Nephron progenitor cell (in vitro differentiated cells): Measurements from ENCODE around the gene PAPSS1.
A peak's percentile ranks its signal among the peaks of the same experiment; 100 is the strongest.

ENCODE experiments used
- DNase-seq: peaks from one replicate; pipeline ENCODE4 v3.0.0; 2021
- H3K27ac Mint-ChIP-seq: 2 replicates; pipeline ENCODE4 v1.8.0; 2021; ENCODE audit warnings: mild to moderate bottlenecking, moderate library complexity, mixed read lengths
- H3K27me3 Mint-ChIP-seq: 2 replicates; pipeline ENCODE4 v1.8.0; 2021; ENCODE audit warnings: mild to moderate bottlenecking, low read depth, mixed read lengths; ENCODE audit not compliant: poor library complexity
- H3K36me3 Mint-ChIP-seq: 2 replicates; pipeline ENCODE4 v1.8.0; 2021; ENCODE audit warnings: low read depth, mixed read lengths
- H3K4me1 Mint-ChIP-seq: 2 replicates; pipeline ENCODE4 v1.8.0; 2021; ENCODE audit warnings: mixed read lengths
- H3K4me3 Mint-ChIP-seq: 2 replicates; pipeline ENCODE4 v1.8.0; 2021; ENCODE audit warnings: mild to moderate bottlenecking, moderate library complexity, mixed read lengths
- H3K9me3 Mint-ChIP-seq: 2 replicates; pipeline ENCODE4 v1.8.0; 2021; ENCODE audit warnings: mild to moderate bottlenecking, moderate library complexity, mixed read lengths
- CTCF ChIP-seq: fragments of 200-600 bp; sonication (generic); IDR thresholded peaks from 2 replicates; pipeline ENCODE4 v1.5.0; 2021; ENCODE audit warnings: antibody characterized with exemption

Gene PAPSS1

GRCh38 chr4:107711831-107712230 is 8.2 kb downstream of the PAPSS1 start:
- Mint-ChIP-seq H3K27me3 (no peaks in the 10 kb centered on the region), H3K27ac (no peak overlapping the region), H3K4me3 (no peak overlapping the region), H3K9me3 (peaks cover 52% of the 10 kb centered on the region), H3K4me1 (peaks cover 8% of the 10 kb centered on the region), H3K36me3 (peaks cover 84% of the 10 kb centered on the region)
- TF ChIP-seq CTCF: no peak
- no peak for DNase-seq

- TF ChIP-seq CTCF: no peak
- no peaks in the 10 kb centered on the region for H3K4me1 Mint-ChIP-seq
- no peak overlapping the region for H3K4me3 Mint-ChIP-seq
- DNase-seq: no peak
- peaks cover 90% of the 10 kb centered on the region for H3K36me3 Mint-ChIP-seq
- H3K9me3 Mint-ChIP-seq: peaks cover 62% of the 10 kb centered on the region
- H3K27me3 Mint-ChIP-seq: no peaks in the 10 kb centered on the region
- peak overlapping the region; percentile 34 for H3K27ac Mint-ChIP-seq
Measured at GRCh38 chr4:107710493-107711459, 9.3 kb downstream of the PAPSS1 start.

GRCh38 chr4:107709916-107710315 is 10.1 kb downstream of the PAPSS1 start:
- no peak for TF ChIP-seq CTCF
- no peaks in the 10 kb centered on the region for H3K4me1 Mint-ChIP-seq
- H3K9me3 Mint-ChIP-seq: peaks cover 71% of the 10 kb centered on the region
- no peak overlapping the region for H3K4me3 Mint-ChIP-seq
- no peak overlapping the region for H3K27ac Mint-ChIP-seq
- H3K27me3 Mint-ChIP-seq: no peaks in the 10 kb centered on the region
- peaks cover 92% of the 10 kb centered on the region for H3K36me3 Mint-ChIP-seq
- no peak for DNase-seq

GRCh38 chr4:107708225-107708624 is 11.8 kb downstream of the PAPSS1 start:
- no peak for TF ChIP-seq CTCF
- no peak for DNase-seq
- no peak overlapping the region for H3K4me3 Mint-ChIP-seq
- peaks cover 78% of the 10 kb centered on the region for H3K9me3 Mint-ChIP-seq
- H3K27me3 Mint-ChIP-seq: no peaks in the 10 kb centered on the region
- no peak overlapping the region for H3K27ac Mint-ChIP-seq
- no peaks in the 10 kb centered on the region for H3K4me1 Mint-ChIP-seq
- H3K36me3 Mint-ChIP-seq: peaks cover 92% of the 10 kb centered on the region

- DNase-seq: no peak
- H3K27ac Mint-ChIP-seq: no peak overlapping the region
- H3K4me1 Mint-ChIP-seq: peaks cover 6% of the 10 kb centered on the region
- peaks cover 97% of the 10 kb centered on the region for H3K36me3 Mint-ChIP-seq
- TF ChIP-seq CTCF: no peak
- no peak overlapping the region for H3K4me3 Mint-ChIP-seq
- peaks cover 93% of the 10 kb centered on the region for H3K9me3 Mint-ChIP-seq
- H3K27me3 Mint-ChIP-seq: no peaks in the 10 kb centered on the region
Measured at GRCh38 chr4:107705742-107706556, 14.1 kb downstream of the PAPSS1 start.
